ENCODE data around the gene DSC1. TPM values are rescaled to one million over a fixed set of nuclear protein-coding genes. Genes with fewer than 3 reads are reported as not detected.

Gene DSC1
- total and polyA plus RNA-seq, 2 of the 13 experiments (the other 11 are each of a cell fraction or from before 2014, with no cell fraction given): not detected

DNA sequence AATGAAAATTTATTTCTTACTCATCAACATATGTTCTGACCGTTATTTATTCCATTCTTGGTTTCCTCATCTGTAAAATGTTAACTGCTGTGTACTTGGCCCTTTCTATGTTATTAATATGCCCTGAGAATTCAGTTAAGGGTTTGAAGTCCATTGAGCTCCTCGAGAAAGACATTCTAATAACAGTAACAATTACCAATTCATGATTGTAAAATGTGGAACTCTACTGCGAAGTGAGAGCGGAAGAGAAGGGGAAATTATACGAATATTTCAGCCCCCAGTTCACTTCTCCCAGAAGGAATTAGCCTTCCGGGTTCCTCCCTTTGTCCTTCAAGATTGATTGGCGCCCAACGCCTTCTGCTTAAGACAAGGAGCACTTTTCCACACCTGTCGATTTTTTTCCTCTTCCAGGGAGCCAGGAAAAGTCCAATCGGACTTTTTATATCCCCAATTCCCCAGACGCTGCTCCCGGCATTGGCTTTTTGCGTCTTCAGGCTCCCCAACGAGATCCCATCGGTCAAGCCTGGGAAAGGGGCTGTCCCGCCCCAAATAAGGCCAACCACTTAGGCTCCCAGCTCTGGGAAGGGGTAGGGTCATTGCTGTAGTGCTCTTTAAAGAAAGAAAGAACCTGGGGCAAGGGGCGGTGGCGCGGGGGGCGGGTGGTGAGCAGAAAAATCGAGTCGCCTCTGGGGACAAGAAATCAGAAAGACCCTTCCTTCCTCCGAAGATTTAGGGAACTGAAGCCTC lies 62.0 kb downstream of the DSC1 start:
- Histone ChIP-seq H2AFZ (ENCODE audit: low read length) (no peak overlapping the region), H3K4me1 (ENCODE audit: insufficient read depth, low read length) (peaks cover 35% of the 10 kb centered on the region), H3K9ac (ENCODE audit: insufficient read depth, low read depth, low read length) (peak overlapping the region; percentile 90), H4K20me1 (ENCODE audit: insufficient read depth, low read length) (no peaks in the 10 kb centered on the region), H3K36me3 (replicated peaks in 1 of 2; ENCODE audit: control insufficient read depth in 1 of 2, insufficient read depth in 2 of 2, low read length in 2 of 2) (no peaks in the 10 kb centered on the region), H3K9me3 (ENCODE audit: low read length) (no peaks in the 10 kb centered on the region), H3K4me2 (ENCODE audit: low read depth, low read length) (peak overlapping the region; percentile 76), H3K27ac (ENCODE audit: extremely low read length, insufficient read depth, low read length) (peak overlapping the region; percentile 97), H3K4me3 (replicated peaks in 1 of 3; ENCODE audit: insufficient read depth in 1 of 3, low read depth in 2 of 3, low read length in 3 of 3) (peak overlapping the region; percentile 79 to 90 (median 90)), H3K27me3 (ENCODE audit: control insufficient read depth in 1 of 2, insufficient read depth in 2 of 2, low read length in 2 of 2) (no peaks in the 10 kb centered on the region; a peak in 1 of 5 replicates), H3K79me2 (ENCODE audit: insufficient read depth, low read length) (peaks cover 50% of the 10 kb centered on the region)
- CTCF ChIA-PET (ENCODE audit: low intra/inter-chr PET ratio, low total read pairs): no interaction called here
- POLR2A ChIA-PET: interaction anchor here (0.7 to 4.9 kb wide), 8 partner anchors 103 to 491 kb away, joined by 3 to 50 read pairs (median 6); partner anchors contain the start of gene TTR
- FAIRE-seq (peak; percentile 4), ATAC-seq (peak; percentile 42), DNase-seq (ENCODE audit: low spot score) (peak; percentile 43)
- TF ChIP-seq, protein P1, sequence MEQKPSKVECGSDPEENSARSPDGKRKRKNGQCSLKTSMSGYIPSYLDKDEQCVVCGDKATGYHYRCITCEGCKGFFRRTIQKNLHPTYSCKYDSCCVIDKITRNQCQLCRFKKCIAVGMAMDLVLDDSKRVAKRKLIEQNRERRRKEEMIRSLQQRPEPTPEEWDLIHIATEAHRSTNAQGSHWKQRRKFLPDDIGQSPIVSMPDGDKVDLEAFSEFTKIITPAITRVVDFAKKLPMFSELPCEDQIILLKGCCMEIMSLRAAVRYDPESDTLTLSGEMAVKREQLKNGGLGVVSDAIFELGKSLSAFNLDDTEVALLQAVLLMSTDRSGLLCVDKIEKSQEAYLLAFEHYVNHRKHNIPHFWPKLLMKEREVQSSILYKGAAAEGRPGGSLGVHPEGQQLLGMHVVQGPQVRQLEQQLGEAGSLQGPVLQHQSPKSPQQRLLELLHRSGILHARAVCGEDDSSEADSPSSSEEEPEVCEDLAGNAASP (CRISPR knock-in tag; IDR thresholded peaks at IDR 0.05; ENCODE audit: borderline replicate concordance): 0 out of 2 replicates have a peak, but pooled peaks have one; percentile 9
- TF ChIP-seq IKZF4 (CRISPR knock-in tag; IDR thresholded peaks at IDR 0.05; ENCODE audit: borderline replicate concordance, low read depth, not compliant biosample characterization) (peak; percentile 4), ZNF614 (CRISPR knock-in tag; IDR thresholded peaks at IDR 0.05; ENCODE audit: borderline replicate concordance) (no peak), ZEB1 (IDR thresholded peaks at IDR 0.05; ENCODE audit: insufficient replicate concordance, low read depth) (peak; percentile 19), SRF (IDR thresholded peaks at IDR 0.05; ENCODE audit: low read depth, low read length) (peak; percentile 87; the same call in 1 of the 2 replicates), ZNF343 (CRISPR knock-in tag; IDR thresholded peaks at IDR 0.05) (no peak), ZNF446 (CRISPR knock-in tag; IDR thresholded peaks at IDR 0.05) (no peak), RBM39 (IDR thresholded peaks at IDR 0.05; ENCODE audit: low read depth, low read length, poor library complexity, severe bottlenecking) (peak; percentile 7), POGZ (CRISPR knock-in tag; IDR thresholded peaks at IDR 0.05) (no peak)
- TF ChIP-seq, protein P2, sequence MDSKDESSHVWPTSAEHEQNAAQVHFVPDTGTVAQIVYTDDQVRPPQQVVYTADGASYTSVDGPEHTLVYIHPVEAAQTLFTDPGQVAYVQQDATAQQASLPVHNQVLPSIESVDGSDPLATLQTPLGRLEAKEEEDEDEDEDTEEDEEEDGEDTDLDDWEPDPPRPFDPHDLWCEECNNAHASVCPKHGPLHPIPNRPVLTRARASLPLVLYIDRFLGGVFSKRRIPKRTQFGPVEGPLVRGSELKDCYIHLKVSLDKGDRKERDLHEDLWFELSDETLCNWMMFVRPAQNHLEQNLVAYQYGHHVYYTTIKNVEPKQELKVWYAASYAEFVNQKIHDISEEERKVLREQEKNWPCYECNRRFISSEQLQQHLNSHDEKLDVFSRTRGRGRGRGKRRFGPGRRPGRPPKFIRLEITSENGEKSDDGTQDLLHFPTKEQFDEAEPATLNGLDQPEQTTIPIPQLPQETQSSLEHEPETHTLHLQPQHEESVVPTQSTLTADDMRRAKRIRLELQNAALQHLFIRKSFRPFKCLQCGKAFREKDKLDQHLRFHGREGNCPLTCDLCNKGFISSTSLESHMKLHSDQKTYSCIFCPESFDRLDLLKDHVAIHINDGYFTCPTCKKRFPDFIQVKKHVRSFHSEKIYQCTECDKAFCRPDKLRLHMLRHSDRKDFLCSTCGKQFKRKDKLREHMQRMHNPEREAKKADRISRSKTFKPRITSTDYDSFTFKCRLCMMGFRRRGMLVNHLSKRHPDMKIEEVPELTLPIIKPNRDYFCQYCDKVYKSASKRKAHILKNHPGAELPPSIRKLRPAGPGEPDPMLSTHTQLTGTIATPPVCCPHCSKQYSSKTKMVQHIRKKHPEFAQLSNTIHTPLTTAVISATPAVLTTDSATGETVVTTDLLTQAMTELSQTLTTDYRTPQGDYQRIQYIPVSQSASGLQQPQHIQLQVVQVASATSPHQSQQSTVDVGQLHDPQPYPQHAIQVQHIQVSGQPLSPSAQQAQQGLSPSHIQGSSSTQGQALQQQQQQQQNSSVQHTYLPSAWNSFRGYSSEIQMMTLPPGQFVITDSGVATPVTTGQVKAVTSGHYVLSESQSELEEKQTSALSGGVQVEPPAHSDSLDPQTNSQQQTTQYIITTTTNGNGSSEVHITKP (CRISPR knock-in tag; IDR thresholded peaks at IDR 0.05; ENCODE audit: low read depth): no peak
- intact Hi-C loops (cut with micrococcal nuclease; ENCODE audit: unreplicated experiment) (loop anchor here (1.0 to 10.0 kb wide), 6 partner anchors 56 to 412 kb away; partner anchors contain the start of genes DSC3 and DSG2), in situ Hi-C loops (cut with HindIII; ENCODE audit: extremely low pct_ligation_motif_present, low pct_unique_long_range_greater_than_20kb) (loop anchor here (5.0 kb wide), 1 partner anchor 142 kb away; no protein-coding TSS in a partner anchor)
- BruUV-seq (replicated peaks): no TSS peak
- 3% methylated on average over 23 of the region's 23 CpGs for WGBS (ENCODE audit: low lambda C conversion rate)

Measured in HepG2 (cell line).